H1 (cell line): Measurements from ENCODE around the gene PGBD4. TPM values are rescaled to one million over a fixed set of nuclear protein-coding genes. Genes with fewer than 3 reads are reported as not detected.

Experiments
- BCL11A ChIP-seq, 2 experiments: IDR thresholded peaks; one replicate each; pipeline ENCODE4 v1.6.1; 2011; ENCODE audit warnings: low read depth in 2 of 2, low read length in 2 of 2, mild to moderate bottlenecking in 2 of 2
- CBX8 ChIP-seq: fragments of 300-800, 300-1000 bp; sonication (generic); IDR thresholded peaks from 2 replicates; pipeline ENCODE4 v1.7.1; 2016; ENCODE audit warnings: low read depth, low read length, borderline replicate concordance
- CEBPB ChIP-seq: IDR thresholded peaks from 2 replicates; pipeline ENCODE4 v1.6.1; 2012; ENCODE audit warnings: low read depth, low read length
- CHD1 ChIP-seq: IDR thresholded peaks from 2 replicates; pipeline ENCODE4 v1.6.1; 2012; ENCODE audit warnings: low read depth, low read length, improper control_type of control experiment
- CREB1 ChIP-seq: IDR thresholded peaks from 2 replicates; pipeline ENCODE4 v1.6.1; 2012; ENCODE audit warnings: inconsistent platforms
- CTBP2 ChIP-seq: IDR thresholded peaks from 2 replicates; pipeline ENCODE4 v1.7.0; 2011; ENCODE audit warnings: borderline replicate concordance, mild to moderate bottlenecking, moderate library complexity, mixed read lengths, low read length; ENCODE audit not compliant: insufficient read depth, insufficient read length
- EGR1 ChIP-seq: IDR thresholded peaks from 2 replicates; pipeline ENCODE4 v1.6.1; 2011; ENCODE audit warnings: low read depth, low read length, borderline replicate concordance
- GABPA ChIP-seq: IDR thresholded peaks from 2 replicates; pipeline ENCODE4 v1.6.1; 2011; ENCODE audit warnings: mild to moderate bottlenecking, low read length, moderate library complexity, borderline replicate concordance; ENCODE audit not compliant: insufficient read depth
- GTF2F1 ChIP-seq: IDR thresholded peaks from 2 replicates; pipeline ENCODE4 v1.6.1; 2012; ENCODE audit warnings: low read depth, low read length, improper control_type of control experiment, borderline replicate concordance
- JUN ChIP-seq: IDR thresholded peaks from 2 replicates; pipeline ENCODE4 v1.6.1; 2011; ENCODE audit warnings: low read depth, mild to moderate bottlenecking, improper control_type of control experiment, low read length
- NRF1 ChIP-seq: IDR thresholded peaks from 2 replicates; pipeline ENCODE4 v1.6.1; 2011; ENCODE audit warnings: mild to moderate bottlenecking, low read depth, low read length, improper control_type of control experiment
- POU5F1 ChIP-seq: IDR thresholded peaks from 2 replicates; pipeline ENCODE4 v1.6.1; 2011; ENCODE audit warnings: low read depth, mild to moderate bottlenecking, low read length, moderate library complexity
- RAD21 ChIP-seq, 2 experiments: IDR thresholded peaks in 1 of 2; conservative IDR thresholded peaks in 1 of 2; 2 replicates each; pipeline ENCODE4 v1.6.1; 2011; ENCODE audit warnings: low read depth in 2 of 2, low read length in 2 of 2, improper control_type of control experiment in 1 of 2, inconsistent platforms in 1 of 2, mild to moderate bottlenecking in 1 of 2, moderate library complexity in 1 of 2
- RFX5 ChIP-seq: IDR thresholded peaks from 2 replicates; pipeline ENCODE4 v1.6.1; 2011; ENCODE audit warnings: low read depth, low read length, improper control_type of control experiment, borderline replicate concordance
- SIRT6 ChIP-seq: IDR thresholded peaks from one replicate; pipeline ENCODE4 v1.7.1; 2012; ENCODE audit warnings: low read length, inconsistent platforms
- SIX5 ChIP-seq: IDR thresholded peaks from 2 replicates; pipeline ENCODE4 v1.6.1; 2011; ENCODE audit warnings: mild to moderate bottlenecking, low read depth, low read length
- SP1 ChIP-seq: IDR thresholded peaks from 2 replicates; pipeline ENCODE4 v1.6.1; 2011; ENCODE audit warnings: low read depth, low read length
- SP2 ChIP-seq: IDR thresholded peaks from 2 replicates; pipeline ENCODE4 v1.6.1; 2012; ENCODE audit warnings: mild to moderate bottlenecking, low read length, inconsistent platforms
- SRF ChIP-seq: IDR thresholded peaks from 2 replicates; pipeline ENCODE4 v1.6.1; 2011; ENCODE audit warnings: mild to moderate bottlenecking, low read depth, low read length, moderate library complexity
- TEAD4 ChIP-seq: IDR thresholded peaks from 2 replicates; pipeline ENCODE4 v1.6.1; 2012; ENCODE audit warnings: low read depth, low read length, inconsistent platforms, mixed read lengths
- YY1 ChIP-seq: IDR thresholded peaks from 2 replicates; pipeline ENCODE4 v1.6.1; 2011; ENCODE audit warnings: low read depth, mild to moderate bottlenecking, low read length
- ZNF274 ChIP-seq: IDR thresholded peaks from 2 replicates; pipeline ENCODE4 v1.7.0; 2012; ENCODE audit warnings: low read length, borderline replicate concordance; ENCODE audit errors: extremely low read depth
- polyA plus RNA-seq, 7 experiments: library from polyadenylated mRNA; depleted of rRNA in 3 of 7; stranded (reverse) in 5 of 7; unstranded in 2 of 7; fragments of >200 nt in 5 of 7; fragments of 200-250 nt in 2 of 7; gene quantifications; 1 replicate in 5 of 7; 2 replicates in 1 of 7; 4 replicates in 1 of 7; pipeline versions ENCODE4 v1.2.1 to v1.2.3, GENCODE V29; 2011 to 2013; ENCODE audit warnings: missing spikeins in 2 of 7, mixed read lengths in 2 of 7
- total RNA-seq: library from RNA; stranded (reverse); fragmentation: NEBNext Ultra II Directional; extraction: Animal tissue kit (Norgen Biotek cat#: 25700); gene quantifications from 2 replicates; pipeline ENCODE4 v1.2.1, GENCODE V29; 2021
- TF ChIP-seq, protein P1 (sequence below): IDR thresholded peaks from 2 replicates; pipeline ENCODE4 v1.6.1; 2011; ENCODE audit warnings: low read depth, mild to moderate bottlenecking, low read length; ENCODE audit not compliant: insufficient read depth
- TF ChIP-seq, protein P2 (sequence below): IDR thresholded peaks from 2 replicates; pipeline ENCODE4 v1.6.1; 2012; ENCODE audit warnings: inconsistent platforms

Gene PGBD4
- total and polyA plus RNA-seq, 2 of the 8 experiments (the other 6 are each of a cell fraction or from before 2014, with no cell fraction given), result 0.68 to 0.76 TPM

DNA sequence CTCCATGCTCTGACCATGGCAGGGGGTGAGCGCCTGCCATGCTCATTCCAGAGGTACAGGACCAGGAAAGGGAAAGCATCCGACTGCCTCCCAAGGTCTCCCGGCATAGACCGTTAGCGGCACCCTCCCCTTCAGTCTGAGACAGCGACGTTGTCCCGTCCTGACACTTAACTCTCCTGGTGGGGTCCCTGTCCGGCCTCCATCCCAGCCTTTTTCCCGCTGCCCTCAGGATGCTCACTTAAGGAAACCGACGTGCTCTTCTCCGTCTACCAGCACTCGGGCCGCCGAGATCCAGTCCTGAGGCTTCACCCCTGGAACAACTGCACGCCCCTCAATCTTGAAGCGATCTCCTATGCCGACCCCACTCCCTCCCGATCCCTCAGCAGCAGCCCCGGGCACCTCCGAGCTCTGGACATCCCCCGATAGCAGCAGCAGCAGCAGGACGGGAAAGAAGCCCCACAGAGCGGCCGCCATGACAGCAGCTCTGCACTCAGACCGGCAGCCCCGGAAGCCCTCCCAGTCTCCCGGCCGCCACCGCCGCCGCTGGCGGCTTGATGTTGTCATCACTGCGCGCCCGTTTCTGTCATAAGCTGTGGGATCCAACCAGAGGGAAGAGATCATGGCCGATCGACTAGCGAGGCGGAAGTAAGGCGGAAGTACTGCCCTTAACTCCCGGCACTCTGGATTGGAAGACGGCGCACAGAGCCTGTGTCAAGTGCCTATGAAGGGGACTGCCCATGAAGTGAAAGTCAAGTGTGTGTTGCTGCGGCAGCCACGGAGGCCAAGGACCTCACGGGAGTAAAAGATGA, at the start of gene PGBD4, which contains the start of gene EMC7 (continued):
- TF ChIP-seq RAD21 (IDR thresholded peaks at IDR 0.05 in 1 of 2, conservative IDR thresholded peaks at IDR 0.05 in 1 of 2; ENCODE audit: low read depth in 2 of 2, low read length in 2 of 2), result no peak; a peak in 1 of 4 replicates
- TF ChIP-seq, protein P1, sequence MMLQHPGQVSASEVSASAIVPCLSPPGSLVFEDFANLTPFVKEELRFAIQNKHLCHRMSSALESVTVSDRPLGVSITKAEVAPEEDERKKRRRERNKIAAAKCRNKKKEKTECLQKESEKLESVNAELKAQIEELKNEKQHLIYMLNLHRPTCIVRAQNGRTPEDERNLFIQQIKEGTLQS, result peak; percentile 91
- peak; percentile 33 for TF ChIP-seq SIRT6
- peak; percentile 100 for TF ChIP-seq YY1
- TF ChIP-seq CTBP2, result no peak
- no peak for TF ChIP-seq CBX8
- TF ChIP-seq EGR1, result peak; percentile 92
- TF ChIP-seq TEAD4, result no peak
- no peak; the same call in 1 of the 2 replicates for TF ChIP-seq NRF1
- TF ChIP-seq POU5F1, result no peak
- no peak for TF ChIP-seq JUN
- TF ChIP-seq CEBPB, result no peak
- peak; percentile 74 for TF ChIP-seq SIX5
- peak; percentile 99 for TF ChIP-seq CREB1
- TF ChIP-seq SP2, result no peak
- TF ChIP-seq GTF2F1, result peak; percentile 85; the same call in 1 of the 2 replicates
- TF ChIP-seq ZNF274, result no peak
- TF ChIP-seq SRF, result peak; percentile 87
- no peak for TF ChIP-seq BCL11A (IDR thresholded peaks at IDR 0.05; ENCODE audit: low read depth in 2 of 2, low read length in 2 of 2)
- TF ChIP-seq, protein P2, sequence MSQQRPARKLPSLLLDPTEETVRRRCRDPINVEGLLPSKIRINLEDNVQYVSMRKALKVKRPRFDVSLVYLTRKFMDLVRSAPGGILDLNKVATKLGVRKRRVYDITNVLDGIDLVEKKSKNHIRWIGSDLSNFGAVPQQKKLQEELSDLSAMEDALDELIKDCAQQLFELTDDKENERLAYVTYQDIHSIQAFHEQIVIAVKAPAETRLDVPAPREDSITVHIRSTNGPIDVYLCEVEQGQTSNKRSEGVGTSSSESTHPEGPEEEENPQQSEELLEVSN, result 0 out of 2 replicates have a peak, but pooled peaks have one; percentile 36
- no peak; the same call in 1 of the 2 replicates for TF ChIP-seq SP1
- TF ChIP-seq GABPA, result no peak; the same call in 1 of the 2 replicates
- no peak for TF ChIP-seq CHD1
- TF ChIP-seq RFX5, result no peak
